ENCODE measurements around the gene OLFM3.

OLFM3 gene

GRCh38 chr1:101854271-101854670, 142.5 kb downstream of the OLFM3 start:
- DNase-seq (ENCODE audit: low spot score), result no peak
- in situ Hi-C loops (cut with MboI; ENCODE audit: low pct_unique_long_range_greater_than_20kb, low sequenced_read_pairs, unreplicated experiment), result no loop called here
- no peak for TF ChIP-seq CTCF (IDR thresholded peaks at IDR 0.05; ENCODE audit: extremely low read depth, insufficient read depth, missing control alignments)

GRCh38 chr1:101852936-101853335, 143.8 kb downstream of the OLFM3 start:
- in situ Hi-C loops (cut with MboI; ENCODE audit: low pct_unique_long_range_greater_than_20kb, low sequenced_read_pairs, unreplicated experiment), result no loop called here
- no peak for TF ChIP-seq CTCF (IDR thresholded peaks at IDR 0.05; ENCODE audit: extremely low read depth, insufficient read depth, missing control alignments)
- no peak for DNase-seq (ENCODE audit: low spot score)

GRCh38 chr1:101849356-101849755, 147.4 kb downstream of the OLFM3 start:
- no peak for TF ChIP-seq CTCF (IDR thresholded peaks at IDR 0.05; ENCODE audit: extremely low read depth, insufficient read depth, missing control alignments)
- DNase-seq (ENCODE audit: low spot score), result no peak
- in situ Hi-C loops (cut with MboI; ENCODE audit: low pct_unique_long_range_greater_than_20kb, low sequenced_read_pairs, unreplicated experiment), result no loop called here

- in situ Hi-C loops (cut with MboI; ENCODE audit: low pct_unique_long_range_greater_than_20kb, low sequenced_read_pairs, unreplicated experiment), result no loop called here
- TF ChIP-seq CTCF (IDR thresholded peaks at IDR 0.05; ENCODE audit: extremely low read depth, insufficient read depth, missing control alignments), result no peak
- DNase-seq (ENCODE audit: low spot score), result no peak
These were observed 149.1 kb downstream of the OLFM3 start for GRCh38 chr1:101847626-101848025.

GRCh38 chr1:101846820-101847219, 149.9 kb downstream of the OLFM3 start:
- in situ Hi-C loops (cut with MboI; ENCODE audit: low pct_unique_long_range_greater_than_20kb, low sequenced_read_pairs, unreplicated experiment), result no loop called here
- TF ChIP-seq CTCF (IDR thresholded peaks at IDR 0.05; ENCODE audit: extremely low read depth, insufficient read depth, missing control alignments), result no peak
- DNase-seq (ENCODE audit: low spot score), result no peak

GRCh38 chr1:101843160-101843559, 153.6 kb downstream of the OLFM3 start:
- no peak for TF ChIP-seq CTCF (IDR thresholded peaks at IDR 0.05; ENCODE audit: extremely low read depth, insufficient read depth, missing control alignments)
- DNase-seq (ENCODE audit: low spot score), result no peak
- in situ Hi-C loops (cut with MboI; ENCODE audit: low pct_unique_long_range_greater_than_20kb, low sequenced_read_pairs, unreplicated experiment), result no loop called here

GRCh38 chr1:101841824-101842223, 154.9 kb downstream of the OLFM3 start:
- no peak for TF ChIP-seq CTCF (IDR thresholded peaks at IDR 0.05; ENCODE audit: extremely low read depth, insufficient read depth, missing control alignments)
- DNase-seq (ENCODE audit: low spot score), result no peak
- in situ Hi-C loops (cut with MboI; ENCODE audit: low pct_unique_long_range_greater_than_20kb, low sequenced_read_pairs, unreplicated experiment), result no loop called here
